Upper lobe of left lung (tissue), 4 donors: ENCODE measurements around the gene PLCL2.

Experiments
- EP300 ChIP-seq, 4 donors: sonication (generic); formaldehyde crosslinking; IDR thresholded peaks; one replicate each; pipeline ENCODE4 v1.5.1; 2017; ENCODE audit warnings: antibody characterized with exemption in 4 of 4, control low read depth in 2 of 4
- POLR2AphosphoS5 ChIP-seq, 2 donors: sonication (generic); formaldehyde crosslinking; IDR thresholded peaks; one replicate each; pipeline ENCODE4 v1.5.1; 2017; ENCODE audit warnings: antibody characterized with exemption in 2 of 2
- TF ChIP-seq, protein P1 (sequence below), 6 experiments: fragments of 450-650 bp in 4 of 6; fragments of 200-600 bp in 2 of 6; sonication (generic) in 2 of 6; IDR thresholded peaks; one replicate each; pipeline ENCODE4 v1.5.1; 2016 to 2019; ENCODE audit warnings: antibody characterized with exemption in 6 of 6

DNA sequence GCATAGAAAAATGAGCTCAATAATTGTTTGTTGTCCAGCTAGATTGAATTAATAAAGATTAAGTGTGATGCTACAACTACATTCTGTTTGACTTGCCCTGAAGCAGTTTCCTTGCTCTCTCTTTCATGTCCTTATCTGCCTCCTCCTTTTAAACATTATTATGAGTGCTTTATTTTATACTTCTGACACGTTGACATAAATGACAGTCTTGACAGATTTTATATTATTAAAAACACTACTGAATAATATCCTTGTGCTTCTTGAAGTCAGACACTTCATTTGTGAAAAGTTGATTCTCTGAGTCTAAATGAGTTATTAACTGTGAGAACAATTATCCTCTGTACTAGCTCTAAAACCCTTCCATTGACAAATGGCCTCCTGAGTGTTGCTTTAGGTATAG lies 58.2 kb downstream of the PLCL2 start:
- TF ChIP-seq POLR2AphosphoS5 (IDR thresholded peaks at IDR 0.05) (no peak), EP300 (IDR thresholded peaks at IDR 0.05) (no peak)
- TF ChIP-seq, protein P1, sequence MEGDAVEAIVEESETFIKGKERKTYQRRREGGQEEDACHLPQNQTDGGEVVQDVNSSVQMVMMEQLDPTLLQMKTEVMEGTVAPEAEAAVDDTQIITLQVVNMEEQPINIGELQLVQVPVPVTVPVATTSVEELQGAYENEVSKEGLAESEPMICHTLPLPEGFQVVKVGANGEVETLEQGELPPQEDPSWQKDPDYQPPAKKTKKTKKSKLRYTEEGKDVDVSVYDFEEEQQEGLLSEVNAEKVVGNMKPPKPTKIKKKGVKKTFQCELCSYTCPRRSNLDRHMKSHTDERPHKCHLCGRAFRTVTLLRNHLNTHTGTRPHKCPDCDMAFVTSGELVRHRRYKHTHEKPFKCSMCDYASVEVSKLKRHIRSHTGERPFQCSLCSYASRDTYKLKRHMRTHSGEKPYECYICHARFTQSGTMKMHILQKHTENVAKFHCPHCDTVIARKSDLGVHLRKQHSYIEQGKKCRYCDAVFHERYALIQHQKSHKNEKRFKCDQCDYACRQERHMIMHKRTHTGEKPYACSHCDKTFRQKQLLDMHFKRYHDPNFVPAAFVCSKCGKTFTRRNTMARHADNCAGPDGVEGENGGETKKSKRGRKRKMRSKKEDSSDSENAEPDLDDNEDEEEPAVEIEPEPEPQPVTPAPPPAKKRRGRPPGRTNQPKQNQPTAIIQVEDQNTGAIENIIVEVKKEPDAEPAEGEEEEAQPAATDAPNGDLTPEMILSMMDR (IDR thresholded peaks at IDR 0.05), result no peak
